GM19438 (cell line): Measurements from ENCODE around the gene TSC22D3.
"Not testable (repeated sequence)": the region's sequence is repeated elsewhere in the genome, so short reads cannot be mapped to it uniquely, and the experiment has no call there.

ENCODE experiments used
- ATAC-seq: cut with Tn5 transposase; IDR thresholded peaks from one replicate; pipeline ENCODE4 v1.9.1; 2021; ENCODE audit warnings: low read depth; ENCODE audit not compliant: unreplicated experiment

The TSC22D3 gene

DNA sequence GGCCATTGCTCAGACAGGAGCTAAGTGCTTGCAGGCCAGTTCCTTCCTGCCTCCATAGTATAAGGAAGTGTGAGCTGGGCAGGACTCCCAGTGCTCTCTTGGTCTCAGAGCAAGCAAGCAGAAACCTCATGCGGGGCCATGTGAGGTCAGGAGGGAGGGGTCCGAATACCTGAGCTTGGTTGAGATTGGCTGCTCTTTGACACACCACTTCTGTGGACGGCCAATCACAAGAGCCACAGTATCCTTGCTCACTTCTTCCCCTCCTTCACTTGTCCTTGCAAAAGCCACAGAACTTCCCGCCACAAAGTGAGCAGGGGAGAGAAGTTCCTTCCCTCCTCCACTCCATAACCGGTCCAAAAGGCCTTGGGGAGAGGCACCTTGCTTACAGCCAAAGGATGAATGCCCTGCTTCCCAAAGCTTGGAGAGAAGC is 90.6 kb downstream of the TSC22D3 start:
- ATAC-seq: peak; percentile 94

DNA sequence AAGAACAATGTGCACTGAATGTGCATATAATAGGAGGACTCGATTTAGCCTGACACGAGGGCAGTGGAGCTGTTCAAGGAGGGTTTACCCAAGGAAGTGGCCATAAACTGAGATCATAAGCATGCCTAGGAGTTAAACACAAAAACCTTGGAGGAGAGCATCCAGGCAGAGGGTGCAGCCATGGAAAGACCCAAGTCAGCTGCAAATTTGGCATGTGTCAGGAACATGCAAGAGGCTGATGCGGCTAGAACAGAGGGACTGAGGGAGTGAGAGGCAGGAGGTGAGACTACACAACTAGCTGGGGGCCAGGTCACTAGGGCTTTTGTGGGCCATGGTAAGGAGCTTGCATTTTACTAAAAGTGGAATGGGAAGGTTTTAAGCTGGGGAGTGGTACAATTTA is 91.7 kb downstream of the TSC22D3 start:
- no peak for ATAC-seq

DNA sequence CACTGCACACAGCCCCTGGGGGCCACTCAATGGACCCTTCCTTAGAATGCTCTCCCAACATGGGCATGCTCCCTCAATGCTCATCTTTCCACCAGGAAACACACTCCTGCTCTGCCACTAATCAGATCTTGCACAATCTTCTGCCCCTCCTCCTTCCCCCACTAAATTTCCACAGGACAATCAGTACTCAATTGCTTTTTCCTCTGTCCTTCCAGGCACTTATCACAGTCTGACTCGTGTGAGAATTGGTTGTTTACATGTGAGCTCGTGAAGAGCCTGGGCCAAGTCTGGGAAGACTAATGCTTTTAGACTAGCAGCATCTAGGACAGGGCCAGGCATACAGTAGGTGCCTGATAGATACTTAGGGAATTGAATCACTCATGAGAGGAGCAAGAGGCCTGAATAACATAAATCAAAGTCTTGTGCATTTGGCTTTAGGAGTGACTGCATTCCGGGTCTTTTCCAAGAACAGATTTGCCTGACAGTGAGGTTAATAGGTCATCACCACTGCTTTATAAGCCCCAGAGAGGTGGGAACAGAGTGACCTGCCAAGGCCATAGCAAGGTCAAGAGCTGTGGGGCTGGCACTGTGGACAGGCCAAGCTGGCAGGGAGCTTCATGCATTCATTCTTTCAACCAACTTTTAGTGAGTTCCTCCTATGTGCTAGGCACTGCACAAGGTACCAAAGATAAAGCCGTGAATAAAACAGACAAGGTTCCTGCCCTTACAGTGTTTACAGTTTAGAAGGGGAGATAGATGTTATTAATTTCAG is 92.3 kb downstream of the TSC22D3 start:
- ATAC-seq: no peak

DNA sequence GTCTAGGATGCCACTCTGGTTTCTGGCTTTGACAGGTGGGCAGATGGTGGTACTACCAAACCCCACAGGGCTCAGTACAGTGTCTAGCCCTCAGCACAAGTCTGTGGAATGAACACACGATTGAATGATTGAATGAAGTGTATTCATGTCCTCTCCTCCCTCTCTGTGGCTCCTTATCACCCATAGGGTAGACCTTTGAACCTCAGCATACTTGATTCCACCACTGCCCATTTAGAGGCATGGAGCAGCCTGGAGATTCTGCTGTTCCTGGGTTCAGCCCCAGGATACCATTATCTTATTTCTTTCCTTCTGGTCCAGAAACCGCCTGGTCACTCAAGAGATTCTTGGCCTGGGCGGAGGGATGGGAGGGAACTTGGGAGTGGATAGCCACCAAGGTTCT is 93.3 kb downstream of the TSC22D3 start:
- no peak for ATAC-seq

DNA sequence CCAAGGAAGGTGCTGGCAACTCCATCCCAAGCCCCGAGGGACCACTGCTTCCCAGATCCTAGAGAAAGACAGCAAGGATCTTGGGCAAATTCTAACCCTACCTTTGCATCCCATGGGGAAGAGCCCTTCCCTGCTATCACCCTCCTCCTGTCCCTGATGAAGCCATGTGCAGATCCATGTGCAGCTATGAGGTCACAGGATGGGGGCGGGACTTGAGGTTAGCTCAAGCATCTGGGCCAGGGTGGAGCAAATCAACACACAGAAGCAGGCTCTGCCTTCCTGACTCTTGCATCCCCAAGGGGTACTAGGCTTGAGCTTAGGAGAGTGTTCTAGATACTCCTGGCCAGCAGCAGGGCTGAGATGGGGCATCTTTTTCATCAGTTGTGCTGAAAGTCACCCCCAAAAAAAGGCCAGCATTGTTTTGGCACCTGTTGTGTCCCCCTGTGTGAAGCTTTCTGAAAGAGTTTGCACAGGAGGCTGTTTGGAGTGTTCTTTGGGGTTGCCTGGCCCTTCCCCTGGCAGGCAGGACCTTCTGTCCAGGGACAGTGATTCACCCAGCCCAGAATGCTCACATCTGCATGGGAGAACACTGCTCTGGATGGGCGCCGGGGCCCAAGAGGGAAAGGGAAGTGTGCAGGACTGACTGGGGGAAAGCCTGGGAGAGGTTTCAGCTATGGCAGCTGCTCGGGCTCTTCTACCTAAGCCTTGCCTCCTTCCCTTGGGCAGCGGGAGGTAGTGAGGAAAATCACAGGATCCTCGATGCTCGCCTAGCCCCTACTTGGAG is 96.4 kb downstream of the TSC22D3 start:
- ATAC-seq: peak; percentile 29

DNA sequence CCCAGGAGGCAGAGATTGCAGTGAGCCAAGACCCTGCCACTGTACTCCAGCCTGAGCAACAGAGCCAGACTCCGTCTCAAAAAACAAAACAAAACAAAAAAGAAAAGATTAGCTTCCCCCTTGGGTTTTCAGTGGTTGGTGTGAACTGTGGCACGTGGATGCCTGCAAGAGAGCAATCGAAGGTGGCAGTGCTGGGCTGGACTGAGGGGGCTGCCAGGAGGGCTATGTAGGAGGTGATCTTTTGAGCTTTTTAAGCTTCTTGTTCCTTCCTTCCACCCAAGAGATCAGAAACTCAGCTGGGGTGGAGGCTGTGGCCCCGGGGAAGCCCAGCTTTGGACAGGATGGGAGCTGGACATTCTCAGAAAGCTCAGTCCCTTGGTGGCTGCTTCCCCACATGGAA is 97.7 kb downstream of the TSC22D3 start:
- ATAC-seq: no peak

DNA sequence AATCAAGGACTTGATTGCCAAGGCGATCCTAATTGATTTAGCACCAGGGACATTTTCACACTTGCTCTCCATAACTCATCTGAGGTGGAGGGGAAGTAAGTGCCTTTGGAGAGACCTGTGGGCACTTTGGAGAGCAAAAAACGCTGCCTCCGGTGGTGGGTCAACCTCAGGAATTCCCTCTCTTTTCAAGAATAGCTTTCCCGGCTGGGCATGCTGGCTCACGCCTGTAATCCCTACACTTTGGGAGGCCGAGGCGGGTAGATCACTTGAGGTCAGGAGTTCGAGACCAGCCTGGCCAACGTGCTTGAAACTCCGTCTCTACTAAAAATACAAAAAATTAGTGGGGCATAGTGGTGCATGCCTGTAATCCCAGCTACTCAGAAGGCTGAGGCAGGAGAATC is 98.1 kb downstream of the TSC22D3 start:
- ATAC-seq: no peak

DNA sequence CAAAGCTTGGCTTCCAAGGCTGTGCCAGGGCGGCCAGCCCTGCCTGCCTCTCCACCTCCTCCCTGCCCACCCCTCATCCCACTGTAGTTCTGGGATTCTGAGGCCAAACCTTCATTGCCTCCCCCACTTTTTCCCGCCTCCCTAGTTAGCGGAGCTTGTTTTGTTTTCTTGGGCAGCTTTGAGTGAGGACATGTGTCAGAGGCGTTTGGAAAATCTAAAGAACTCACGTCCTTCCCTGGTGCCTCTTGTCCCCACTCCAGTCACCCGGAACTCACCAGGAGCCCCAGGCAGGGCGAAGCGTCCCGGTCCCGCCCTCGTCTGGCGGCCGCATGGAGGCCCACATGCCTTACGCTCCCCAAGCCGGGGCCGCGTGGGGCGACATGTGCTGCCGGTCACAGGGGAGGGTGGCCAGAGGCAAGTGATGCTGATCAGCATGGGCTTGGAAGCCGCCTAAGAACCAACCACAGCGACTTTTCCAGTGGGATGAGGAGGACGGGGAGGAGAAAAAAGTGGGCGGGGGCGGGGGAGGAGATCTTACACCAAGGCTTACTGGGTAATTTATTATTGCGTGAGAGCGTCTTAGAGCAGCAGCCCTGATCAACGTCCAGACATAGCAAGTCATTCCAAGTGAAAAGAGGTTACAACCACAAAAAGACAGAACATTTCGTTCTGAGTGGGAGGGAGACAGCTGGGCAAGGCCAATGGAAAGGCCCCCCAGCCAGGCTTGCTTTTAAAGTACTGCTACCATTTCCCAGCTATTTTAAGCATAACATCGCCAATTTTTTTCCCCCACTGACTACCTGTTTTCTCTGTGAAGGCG is 98.8 kb downstream of the TSC22D3 start:
- ATAC-seq: no peak

DNA sequence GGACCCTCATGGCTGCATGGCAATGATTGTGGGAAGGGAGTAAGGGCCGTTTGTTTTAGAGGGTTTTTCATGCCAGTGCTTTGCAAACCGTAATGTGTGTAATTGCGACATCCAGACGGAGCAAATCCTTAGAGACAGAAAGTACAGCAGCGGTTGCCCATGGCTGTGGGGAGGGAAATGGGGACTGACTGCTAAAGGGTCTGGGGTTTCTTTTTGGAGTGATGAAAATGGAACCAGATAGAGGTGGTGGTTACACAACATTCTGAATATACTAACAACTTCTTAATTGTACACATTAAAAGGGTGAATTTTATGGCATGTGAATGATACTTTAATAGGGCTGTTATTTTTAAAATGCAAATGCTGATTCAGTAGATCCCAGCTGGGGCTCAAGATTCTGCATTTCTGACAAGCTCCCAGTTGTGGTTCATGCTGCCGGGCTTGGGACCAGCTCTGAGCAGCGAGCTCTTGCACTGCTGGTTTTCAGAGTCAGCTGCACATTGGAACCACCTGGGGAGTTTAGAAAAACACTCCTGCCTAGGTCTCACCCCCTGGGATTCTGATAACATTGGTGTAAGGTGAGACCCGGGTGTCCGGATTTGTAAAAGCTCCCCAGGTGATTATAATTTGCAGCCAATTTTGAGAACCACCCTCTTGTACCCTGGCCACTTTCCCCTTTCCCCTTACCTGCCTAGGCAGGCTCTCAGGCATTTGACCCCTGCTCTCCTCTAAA is 99.6 kb downstream of the TSC22D3 start:
- ATAC-seq: no peak

DNA sequence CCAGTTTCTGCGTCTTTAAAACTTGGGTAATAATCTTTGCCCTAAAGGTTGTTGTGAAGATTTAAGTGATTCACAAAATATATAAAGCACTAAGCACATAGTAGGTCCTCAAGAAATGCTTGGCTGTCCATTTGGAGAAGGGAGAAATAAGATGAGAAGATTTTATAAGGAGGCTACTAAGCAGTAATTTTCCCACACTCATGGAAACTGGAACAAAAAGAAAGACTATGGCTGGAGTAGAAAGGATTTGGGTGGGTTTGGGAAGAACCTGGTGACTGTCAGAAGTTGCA is 100.3 kb downstream of the TSC22D3 start:
- ATAC-seq: no peak

DNA sequence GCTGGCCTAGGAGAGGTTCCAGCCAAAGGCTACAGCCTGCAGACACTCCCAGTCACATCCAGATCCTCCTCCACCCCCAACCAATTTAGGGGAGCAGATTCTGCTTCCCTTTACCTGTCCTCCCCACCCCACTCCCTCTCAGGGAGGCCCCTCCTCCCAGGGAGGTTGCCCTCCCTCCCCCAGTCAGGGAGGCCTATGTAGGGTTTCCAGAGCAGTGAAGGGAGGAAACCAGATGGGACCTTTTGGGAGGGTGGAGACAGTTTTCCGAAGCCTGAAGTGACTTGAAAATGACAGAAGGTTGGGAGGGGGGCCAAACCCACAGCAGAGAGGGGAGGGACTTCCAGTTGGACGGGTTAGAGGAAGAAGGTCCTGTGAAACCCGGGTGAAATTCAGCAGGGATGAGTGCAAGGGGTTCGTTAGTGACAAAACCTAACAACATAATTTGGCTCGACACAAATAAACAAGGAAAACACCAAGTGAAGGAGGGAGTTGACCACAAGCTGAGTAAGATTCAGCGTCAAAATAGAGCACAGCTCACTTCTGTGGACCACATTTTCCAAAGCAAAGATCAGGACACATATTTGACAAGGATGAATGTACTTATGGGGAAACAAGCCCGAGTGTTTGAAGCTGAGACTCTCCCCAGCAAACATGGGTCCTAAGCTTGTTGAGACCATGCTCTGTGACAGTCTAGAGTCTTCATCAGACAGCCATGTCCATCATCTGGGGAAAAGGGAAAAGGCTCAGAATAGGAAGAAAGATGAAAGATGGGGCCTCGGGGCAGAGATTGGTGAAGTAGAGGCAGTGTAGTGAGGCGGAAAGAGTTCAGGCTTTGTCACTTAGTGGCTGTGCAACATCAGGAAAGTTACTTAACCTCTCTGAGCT is 100.9 kb downstream of the TSC22D3 start:
- peak; percentile 31 for ATAC-seq

DNA sequence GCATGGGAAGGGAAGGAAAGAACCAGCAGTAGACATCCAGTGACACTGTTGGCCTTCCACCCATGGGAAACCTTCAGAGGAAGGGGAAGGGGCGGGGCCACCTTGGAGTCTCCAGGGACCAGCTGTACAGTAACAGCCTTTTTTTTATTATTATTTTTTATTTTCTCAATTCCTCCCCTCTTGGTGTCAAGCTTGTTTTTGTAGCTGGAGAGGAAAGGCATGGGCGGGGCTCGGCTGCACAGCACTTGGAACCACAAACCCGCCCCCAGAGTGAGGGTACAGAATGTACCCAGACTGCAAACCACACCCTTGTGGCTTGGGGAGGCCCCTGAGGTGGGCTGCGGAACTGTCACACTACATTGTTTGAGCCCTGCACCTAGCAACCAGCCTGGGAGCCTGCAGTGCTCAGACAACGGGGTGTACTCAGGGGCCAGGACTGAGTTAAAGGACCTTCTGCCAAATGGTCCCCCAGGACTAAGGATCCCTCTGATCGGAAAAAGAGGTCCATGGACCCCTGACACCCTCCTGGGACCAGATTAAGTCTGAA is 101.6 kb downstream of the TSC22D3 start:
- peak; percentile 69 for ATAC-seq

DNA sequence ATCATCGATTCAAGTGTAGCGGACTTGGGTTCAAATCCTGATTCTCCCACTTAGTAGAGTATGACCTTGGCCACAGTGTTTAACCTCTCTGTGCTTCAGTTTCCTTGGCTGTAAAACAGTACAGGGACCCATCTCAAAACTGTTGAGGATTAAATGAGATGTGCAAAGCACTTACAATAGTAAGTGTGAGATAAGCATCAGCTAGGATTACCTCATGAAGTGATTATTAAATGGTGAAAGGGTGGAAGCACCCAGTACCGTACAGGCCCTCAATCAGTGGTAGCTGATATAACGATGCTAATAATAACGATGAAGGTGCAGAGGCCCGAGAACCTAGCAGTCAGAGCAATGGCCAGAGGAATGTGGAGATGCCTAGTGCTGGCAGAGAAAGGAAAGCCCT is 102.2 kb downstream of the TSC22D3 start:
- no peak for ATAC-seq

DNA sequence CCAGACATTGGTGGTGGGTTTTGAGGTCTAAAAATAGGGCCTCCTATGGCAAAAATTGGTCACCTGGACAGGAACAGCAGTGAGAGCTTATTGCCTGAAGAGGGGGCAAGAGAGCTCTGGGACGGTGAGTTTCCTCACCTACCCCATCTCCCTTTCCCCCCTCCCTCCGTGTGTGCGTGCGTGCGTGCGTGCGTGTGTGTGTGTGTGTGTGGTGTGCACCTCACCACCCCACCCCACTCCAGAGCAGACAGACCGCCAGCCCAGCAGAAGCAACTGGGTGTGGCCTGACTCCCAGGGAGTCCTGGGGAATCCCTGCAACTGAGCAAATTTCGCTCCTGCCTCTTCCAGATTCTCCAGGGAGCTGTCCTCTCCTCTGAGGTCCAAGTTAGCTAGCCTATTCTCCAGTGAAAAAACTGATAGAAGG is 102.6 kb downstream of the TSC22D3 start:
- no peak for ATAC-seq

DNA sequence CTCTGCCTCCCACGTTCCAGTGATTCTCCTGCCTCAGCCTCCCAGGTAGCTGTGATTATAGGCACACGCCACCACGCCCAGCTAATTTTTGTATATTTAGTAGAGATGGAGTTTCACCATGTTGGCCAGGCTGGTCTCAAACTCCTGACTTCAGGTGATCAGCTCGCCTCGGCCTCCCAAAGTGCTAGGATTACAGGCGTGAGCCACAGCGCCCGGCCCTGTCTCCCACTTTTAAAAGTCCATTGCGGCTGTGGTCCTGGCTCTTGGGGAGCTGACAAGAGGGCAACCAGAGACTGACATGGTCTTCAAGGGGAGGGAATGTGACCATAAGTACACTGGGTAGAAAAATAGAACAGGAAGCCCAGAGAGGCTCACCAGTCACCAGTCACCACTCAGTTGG is 104.3 kb downstream of the TSC22D3 start:
- ATAC-seq: not testable (repeated sequence)

DNA sequence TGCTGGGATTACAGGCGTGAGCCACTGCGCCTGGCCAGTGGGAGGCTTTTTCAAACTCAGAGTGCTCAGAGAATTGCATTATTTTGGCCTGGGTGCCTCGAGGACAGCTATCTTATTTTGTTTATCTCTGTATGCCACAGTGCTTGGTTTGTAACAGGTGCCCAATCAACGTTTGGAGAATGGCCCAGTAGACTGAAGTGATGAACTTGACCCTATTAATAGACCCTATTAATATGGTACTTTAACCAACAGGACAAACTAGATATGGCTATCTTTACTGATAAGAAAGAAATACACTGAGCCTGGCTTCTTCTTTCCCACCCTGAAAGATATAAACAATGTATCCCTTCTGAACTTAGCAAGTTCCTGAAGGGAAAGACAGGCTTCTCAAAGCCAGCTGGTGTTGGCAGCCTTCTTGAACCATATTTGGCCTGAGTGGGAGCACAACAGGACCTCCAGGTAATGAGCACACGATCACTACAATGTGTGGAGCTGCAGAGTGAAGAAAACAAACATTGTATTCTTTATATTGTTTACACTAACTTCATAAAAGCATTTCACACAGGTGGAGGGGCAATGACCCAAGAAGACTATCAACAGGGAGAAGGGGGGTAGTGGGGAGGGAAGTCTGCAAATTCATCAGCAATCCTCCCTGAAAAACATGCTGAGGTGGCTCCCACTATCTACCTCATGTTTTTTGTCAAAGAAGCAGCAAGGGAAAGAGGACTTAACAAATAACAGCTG is 105.5 kb downstream of the TSC22D3 start:
- no peak for ATAC-seq

DNA sequence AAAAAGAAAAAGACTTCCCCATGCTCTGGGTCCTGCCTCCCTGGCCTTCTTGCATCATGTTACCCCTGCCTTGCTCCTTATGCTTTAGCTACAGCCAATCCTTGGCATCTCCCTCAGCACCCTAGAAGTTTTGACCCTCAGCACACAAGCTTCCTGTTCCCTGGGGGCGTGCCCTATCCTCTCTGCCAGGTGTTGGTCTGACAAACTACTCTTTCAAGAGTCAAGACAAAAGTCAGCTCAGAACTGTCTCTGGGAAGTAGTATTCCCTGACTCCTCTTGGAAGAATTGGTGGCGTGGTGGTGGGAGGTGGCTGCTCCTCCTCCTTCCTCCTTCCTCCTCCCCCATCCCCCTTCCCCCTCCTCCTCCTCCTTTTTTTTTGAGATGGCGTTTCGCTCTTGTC is 106.3 kb downstream of the TSC22D3 start:
- ATAC-seq: no peak

DNA sequence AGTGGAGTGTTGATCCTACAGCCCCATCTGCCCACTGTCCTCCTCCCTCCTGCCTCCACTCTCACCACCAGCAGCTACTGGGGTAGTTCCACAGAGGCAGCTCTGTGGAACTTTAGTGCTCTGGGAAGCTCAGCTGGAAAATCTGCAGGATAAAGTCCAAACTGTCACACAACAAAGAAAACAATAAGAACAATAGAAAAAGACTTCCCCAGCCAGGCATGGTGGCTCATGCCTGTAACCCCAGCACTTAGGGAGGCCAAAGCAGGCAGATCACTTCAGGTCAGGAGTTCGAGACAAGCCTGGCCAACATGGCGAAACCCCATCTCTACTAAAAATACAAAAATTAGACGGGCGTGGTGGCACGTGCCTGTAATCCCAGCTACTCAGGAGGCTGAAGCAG is 106.9 kb downstream of the TSC22D3 start:
- ATAC-seq: not testable (repeated sequence)

DNA sequence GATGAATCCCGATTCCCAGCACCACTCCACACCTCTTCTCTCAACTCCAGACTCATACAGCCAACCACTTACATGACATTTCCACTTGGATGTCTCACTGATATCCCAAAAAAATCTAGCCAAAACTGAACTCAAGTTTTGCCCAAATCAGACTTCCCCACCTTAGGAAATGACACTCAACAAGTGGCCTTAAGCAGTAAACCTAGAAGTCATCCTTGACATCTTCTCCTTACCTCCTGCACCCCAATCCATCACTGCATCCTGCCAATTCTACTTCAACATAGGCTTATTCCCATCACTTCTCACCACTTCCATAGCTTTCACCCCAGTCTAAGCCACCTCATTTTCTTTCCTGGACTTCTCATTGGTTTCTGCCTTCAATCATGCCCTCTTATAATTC is 108.2 kb downstream of the TSC22D3 start:
- ATAC-seq: no peak
